ENCODE data around the gene TMEM238L. TPM values are rescaled to one million over a fixed set of nuclear protein-coding genes. Genes with fewer than 3 reads are reported as not detected.

TMEM238L gene
- total RNA-seq, 4 donors from 2014 or later: not detected

DNA sequence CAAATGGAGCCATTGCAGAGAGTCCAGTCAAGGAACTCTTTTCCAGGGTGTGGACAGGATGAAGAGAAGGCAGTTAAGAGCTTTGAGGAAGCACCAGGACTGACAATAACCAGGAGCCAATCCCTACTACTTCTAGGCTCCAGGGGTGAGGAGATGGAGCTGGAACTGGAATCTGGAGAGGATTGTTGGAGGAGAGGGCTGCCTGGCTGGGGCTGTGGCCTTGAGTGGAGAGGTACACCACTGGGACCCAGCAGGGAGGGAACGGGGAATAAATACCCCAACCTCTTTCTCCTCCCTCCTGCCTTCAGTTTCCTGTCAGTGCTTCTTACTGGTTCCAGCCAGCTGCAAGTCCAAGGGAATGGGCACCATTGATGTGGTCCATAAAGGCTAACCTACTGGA lies 41.9 kb downstream of the TMEM238L start:
- intact Hi-C loops (cut with DNase I): no loop called here
- H3K9me3 ChIP-seq: no peaks in the 10 kb centered on the region
- TF ChIP-seq, protein P1, sequence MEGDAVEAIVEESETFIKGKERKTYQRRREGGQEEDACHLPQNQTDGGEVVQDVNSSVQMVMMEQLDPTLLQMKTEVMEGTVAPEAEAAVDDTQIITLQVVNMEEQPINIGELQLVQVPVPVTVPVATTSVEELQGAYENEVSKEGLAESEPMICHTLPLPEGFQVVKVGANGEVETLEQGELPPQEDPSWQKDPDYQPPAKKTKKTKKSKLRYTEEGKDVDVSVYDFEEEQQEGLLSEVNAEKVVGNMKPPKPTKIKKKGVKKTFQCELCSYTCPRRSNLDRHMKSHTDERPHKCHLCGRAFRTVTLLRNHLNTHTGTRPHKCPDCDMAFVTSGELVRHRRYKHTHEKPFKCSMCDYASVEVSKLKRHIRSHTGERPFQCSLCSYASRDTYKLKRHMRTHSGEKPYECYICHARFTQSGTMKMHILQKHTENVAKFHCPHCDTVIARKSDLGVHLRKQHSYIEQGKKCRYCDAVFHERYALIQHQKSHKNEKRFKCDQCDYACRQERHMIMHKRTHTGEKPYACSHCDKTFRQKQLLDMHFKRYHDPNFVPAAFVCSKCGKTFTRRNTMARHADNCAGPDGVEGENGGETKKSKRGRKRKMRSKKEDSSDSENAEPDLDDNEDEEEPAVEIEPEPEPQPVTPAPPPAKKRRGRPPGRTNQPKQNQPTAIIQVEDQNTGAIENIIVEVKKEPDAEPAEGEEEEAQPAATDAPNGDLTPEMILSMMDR (IDR thresholded peaks at IDR 0.05): no peak
- TF ChIP-seq POLR2A (IDR thresholded peaks at IDR 0.05): no peak
- no peak for DNase-seq
- no peaks in the 10 kb centered on the region for H3K36me3 ChIP-seq
- H3K27ac ChIP-seq: no peak overlapping the region
- H3K27me3 ChIP-seq: no peaks in the 10 kb centered on the region
- H3K4me3 ChIP-seq (replicated peaks in 1 of 3): no peak overlapping the region
- WGBS, 2 donors: 90 to 100% methylated on average over 1 of the region's 1 CpG
- no peaks in the 10 kb centered on the region for H3K4me1 ChIP-seq

DNA sequence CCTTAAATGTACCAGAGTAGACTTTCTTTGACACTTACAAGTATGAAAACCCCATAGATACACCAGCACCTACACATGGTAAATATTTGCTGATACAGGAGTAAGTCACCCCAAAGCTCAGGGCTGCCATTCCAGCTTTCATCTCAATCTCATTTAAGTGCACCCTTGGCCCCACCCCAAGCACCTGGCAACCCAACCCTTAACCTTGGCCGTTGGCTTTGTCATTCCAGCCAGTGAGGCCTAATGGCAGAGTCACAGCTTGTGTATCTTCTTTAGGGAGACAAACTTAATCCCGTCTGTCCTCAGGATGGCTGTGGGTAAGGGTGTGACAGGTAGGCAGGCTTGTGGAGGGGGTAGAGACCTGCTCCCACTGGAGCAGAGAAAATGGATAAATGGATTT lies 42.6 kb downstream of the TMEM238L start:
- Histone ChIP-seq H3K4me3 (replicated peaks in 1 of 3) (no peak overlapping the region), H3K27ac (no peak overlapping the region), H3K4me1 (peaks cover 4 to 7% of the 10 kb centered on the region in 2 donors), H3K36me3 (no peaks in the 10 kb centered on the region), H3K27me3 (no peaks in the 10 kb centered on the region), H3K9me3 (no peaks in the 10 kb centered on the region)
- intact Hi-C loops (cut with DNase I): no loop called here
- TF ChIP-seq, protein P1 (IDR thresholded peaks at IDR 0.05): no peak
- TF ChIP-seq POLR2A (IDR thresholded peaks at IDR 0.05): no peak
- WGBS, 2 donors: 79 to 82% methylated on average over 2 of the region's 2 CpGs
- no peak for DNase-seq

DNA sequence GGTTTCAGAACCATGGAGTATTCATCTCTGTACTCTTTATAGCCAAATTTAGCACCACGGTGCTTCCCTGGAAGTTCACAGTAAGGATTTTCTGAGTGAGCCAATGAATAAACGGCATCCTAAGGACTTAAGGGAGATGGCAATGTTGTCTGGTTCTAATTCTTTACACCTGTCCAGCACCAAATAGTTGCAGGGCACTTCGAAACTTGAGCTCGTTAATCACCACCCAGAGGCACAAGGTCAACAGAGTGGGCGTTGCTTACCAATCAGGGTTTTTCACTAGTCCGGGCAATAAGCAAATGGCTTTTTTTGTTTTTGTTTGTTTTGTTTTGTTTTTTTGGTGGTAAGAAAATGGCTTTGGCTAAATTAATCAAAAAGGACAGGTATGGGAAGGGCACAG lies 45.8 kb downstream of the TMEM238L start:
- H3K4me1 ChIP-seq: peaks cover 4 to 11% of the 10 kb centered on the region in 2 donors
- WGBS, 2 donors: 85 to 93% methylated on average over 6 of the region's 6 CpGs
- no peak overlapping the region for H3K4me3 ChIP-seq (replicated peaks in 1 of 3)
- no peak for DNase-seq
- no peak overlapping the region for H3K27ac ChIP-seq
- TF ChIP-seq POLR2A (IDR thresholded peaks at IDR 0.05): no peak
- TF ChIP-seq, protein P1 (IDR thresholded peaks at IDR 0.05): no peak
- H3K27me3 ChIP-seq: no peaks in the 10 kb centered on the region
- no peaks in the 10 kb centered on the region for H3K36me3 ChIP-seq
- intact Hi-C loops (cut with DNase I): no loop called here
- no peaks in the 10 kb centered on the region for H3K9me3 ChIP-seq

DNA sequence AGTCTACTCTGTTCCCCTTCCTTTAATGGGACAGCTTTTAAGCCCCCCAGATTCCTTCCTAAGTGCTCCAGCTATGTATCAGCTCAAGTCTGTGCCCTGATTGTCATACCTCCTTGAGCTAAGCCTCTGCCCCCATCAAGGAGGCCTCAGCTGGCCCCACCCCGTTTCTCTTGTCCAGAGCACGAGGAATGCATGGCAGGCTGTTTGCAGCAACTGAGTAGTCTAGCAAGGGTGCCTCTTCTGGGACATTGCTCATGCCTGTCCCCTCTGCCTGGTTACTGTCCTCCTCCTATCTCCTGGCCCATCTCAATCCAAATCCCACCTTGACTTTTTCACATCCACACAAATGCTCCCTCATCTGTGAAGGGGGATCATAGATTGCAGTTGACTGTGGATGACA lies 46.3 kb downstream of the TMEM238L start:
- intact Hi-C loops (cut with DNase I): no loop called here
- Histone ChIP-seq H3K9me3 (no peaks in the 10 kb centered on the region), H3K36me3 (no peaks in the 10 kb centered on the region), H3K4me1 (peaks cover 4 to 11% of the 10 kb centered on the region in 2 donors), H3K27ac (no peak overlapping the region), H3K27me3 (no peaks in the 10 kb centered on the region), H3K4me3 (replicated peaks in 1 of 3) (no peak overlapping the region)
- TF ChIP-seq, protein P1 (IDR thresholded peaks at IDR 0.05): no peak
- no peak for TF ChIP-seq POLR2A (IDR thresholded peaks at IDR 0.05)
- 64 to 70% methylated on average over 2 of the region's 2 CpGs for WGBS, 2 donors
- DNase-seq: no peak

DNA sequence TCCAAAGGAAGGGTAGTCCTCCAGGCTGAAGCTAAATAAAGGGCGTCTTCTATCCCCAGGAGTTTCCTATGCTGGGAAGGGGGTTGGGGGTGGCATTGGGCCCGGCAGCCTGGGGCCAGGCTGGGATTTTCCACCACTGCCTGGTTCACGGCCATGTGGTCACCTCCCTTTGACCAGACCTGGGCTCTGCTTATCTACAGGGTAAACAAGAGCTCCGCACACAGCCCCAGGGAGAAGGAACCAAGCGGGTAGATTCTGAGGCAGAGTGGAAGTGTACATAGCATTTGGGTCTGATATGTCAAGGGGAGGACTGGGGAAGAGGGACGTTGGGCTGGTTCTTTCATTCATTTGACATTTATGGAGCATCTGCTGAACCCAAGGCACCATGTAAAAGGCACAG lies 46.8 kb downstream of the TMEM238L start:
- intact Hi-C loops (cut with DNase I): no loop called here
- TF ChIP-seq POLR2A (IDR thresholded peaks at IDR 0.05): no peak
- TF ChIP-seq, protein P1 (IDR thresholded peaks at IDR 0.05): no peak
- H3K27me3 ChIP-seq: no peaks in the 10 kb centered on the region
- H3K36me3 ChIP-seq: no peaks in the 10 kb centered on the region
- H3K27ac ChIP-seq: no peak overlapping the region
- no peak overlapping the region for H3K4me3 ChIP-seq (replicated peaks in 1 of 3)
- H3K4me1 ChIP-seq: peaks cover 4 to 11% of the 10 kb centered on the region in 2 donors
- H3K9me3 ChIP-seq: no peaks in the 10 kb centered on the region
- 81 to 89% methylated on average over 4 to 6 of the region's 6 CpGs for WGBS, 2 donors
- no peak for DNase-seq
